Esophagus mucosa (tissue), 1 donor: ENCODE data around the gene XRRA1. TPM values are rescaled to one million over a fixed set of nuclear protein-coding genes. Genes with fewer than 3 reads are reported as not detected.

Source experiments
- ATAC-seq: fragments of 200-7000 bp; cut with Tn5 transposase; one replicate; pipeline ENCODE4 v1.9.1; 2020
- total RNA-seq: library from RNA; stranded (reverse); gene quantifications from one replicate; pipeline ENCODE4 v1.2.4, GENCODE V29; 2023
- donor health status: DM: yes; HTN: yes; CAD: no.

Gene XRRA1
- total RNA-seq, 1 donor from 2014 or later, result 2.4 TPM

- no peak for ATAC-seq
These were observed 854 bp upstream of the XRRA1 start for GRCh38 chr11:74949753-74950137.

- no peak for ATAC-seq
These were observed 369 bp downstream of the XRRA1 start for GRCh38 chr11:74948546-74948897.

- ATAC-seq, result no peak
These were observed 6.7 kb downstream of the XRRA1 start for GRCh38 chr11:74942073-74942759.

GRCh38 chr11:74941492-74941891, 7.4 kb downstream of the XRRA1 start:
- ATAC-seq, result no peak

GRCh38 chr11:74937696-74938475, 11.0 kb downstream of the XRRA1 start:
- ATAC-seq, result no peak

GRCh38 chr11:74936976-74937375, 11.9 kb downstream of the XRRA1 start:
- no peak for ATAC-seq

- ATAC-seq, result no peak
These were observed 12.8 kb downstream of the XRRA1 start for GRCh38 chr11:74936087-74936486.

GRCh38 chr11:74935285-74935684, 13.6 kb downstream of the XRRA1 start:
- ATAC-seq, result no peak

GRCh38 chr11:74933765-74934164, 15.1 kb downstream of the XRRA1 start:
- no peak for ATAC-seq

- ATAC-seq, result no peak
These were observed 16.1 kb downstream of the XRRA1 start for GRCh38 chr11:74932797-74933196.

- ATAC-seq, result no peak
These were observed 16.7 kb downstream of the XRRA1 start for GRCh38 chr11:74932169-74932568.

GRCh38 chr11:74929431-74930363, 19.2 kb downstream of the XRRA1 start:
- ATAC-seq, result peak; percentile 85

GRCh38 chr11:74927496-74927895, 21.4 kb downstream of the XRRA1 start:
- no peak for ATAC-seq

GRCh38 chr11:74926304-74927030, 22.4 kb downstream of the XRRA1 start:
- ATAC-seq, result no peak

GRCh38 chr11:74925281-74925680, 23.6 kb downstream of the XRRA1 start:
- ATAC-seq, result no peak

- ATAC-seq, result no peak
These were observed 25.8 kb downstream of the XRRA1 start for GRCh38 chr11:74923125-74923524.

- ATAC-seq, result no peak
These were observed 39.1 kb downstream of the XRRA1 start for GRCh38 chr11:74909812-74910211.

- no peak for ATAC-seq
These were observed 39.5 kb downstream of the XRRA1 start for GRCh38 chr11:74909385-74909784.

GRCh38 chr11:74905326-74905725, 43.6 kb downstream of the XRRA1 start:
- ATAC-seq, result no peak

- no peak for ATAC-seq
These were observed 46.5 kb downstream of the XRRA1 start for GRCh38 chr11:74902342-74902741.

GRCh38 chr11:74896311-74896710, 52.6 kb downstream of the XRRA1 start:
- no peak for ATAC-seq

- ATAC-seq, result no peak
These were observed 53.4 kb downstream of the XRRA1 start for GRCh38 chr11:74895340-74896116.
